Stimulated activated CD4-positive, alpha-beta T cell treated with anti-CD3 and anti-CD28 coated beads, Interleukin-4, amount 100 ng/mL, for 48 hours (primary cell): ENCODE results near the gene ZNF516.

ENCODE experiments used
- DNase-seq, 2 donors: peaks; one replicate each; pipeline ENCODE4 v3.0.0-alpha.2; 2020; ENCODE audit warnings: low read depth in 2 of 2

The ZNF516 gene

GRCh38 chr18:76468345-76469304 lies 26.4 kb downstream of the ZNF516 start:
- no peak for DNase-seq

DNA sequence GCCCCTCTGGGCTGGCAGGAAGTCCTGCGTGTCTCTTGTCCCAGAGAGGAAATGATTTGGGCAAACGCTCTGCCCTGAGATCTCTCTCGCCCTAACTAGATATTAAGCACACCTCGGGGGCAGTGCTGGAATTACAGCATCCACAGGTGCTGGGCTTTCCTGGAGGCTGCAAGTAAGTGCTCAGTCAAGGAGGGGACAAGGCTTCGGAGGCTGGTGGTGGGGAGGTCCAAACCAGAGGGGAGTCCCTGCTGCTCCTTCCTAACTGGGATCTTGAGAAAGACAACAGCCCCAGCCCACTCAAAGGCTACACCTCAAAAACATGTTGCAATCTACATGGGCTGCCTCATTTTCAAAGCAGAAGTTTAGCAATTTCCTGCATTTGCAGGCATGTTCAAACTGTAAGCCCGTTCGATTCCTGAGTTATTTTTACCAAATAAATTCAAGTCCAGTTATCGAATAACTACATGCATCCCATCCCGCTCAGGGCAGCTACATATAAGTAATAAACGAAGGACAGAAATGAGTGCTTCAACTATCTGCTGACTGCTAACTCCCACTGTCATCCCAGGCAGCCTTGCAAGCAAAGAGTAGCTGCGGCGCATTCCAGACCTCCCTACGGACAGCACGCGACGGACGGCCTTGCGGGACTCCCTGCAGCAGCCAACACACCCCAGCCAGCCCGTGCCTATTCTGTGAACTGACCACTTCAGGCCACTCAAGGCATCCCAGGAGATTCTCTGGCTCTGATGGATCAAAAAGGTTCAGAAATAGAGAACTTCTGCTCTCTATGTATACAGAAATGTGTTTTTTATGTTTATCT lies 27.5 kb downstream of the ZNF516 start:
- DNase-seq: no peak

DNA sequence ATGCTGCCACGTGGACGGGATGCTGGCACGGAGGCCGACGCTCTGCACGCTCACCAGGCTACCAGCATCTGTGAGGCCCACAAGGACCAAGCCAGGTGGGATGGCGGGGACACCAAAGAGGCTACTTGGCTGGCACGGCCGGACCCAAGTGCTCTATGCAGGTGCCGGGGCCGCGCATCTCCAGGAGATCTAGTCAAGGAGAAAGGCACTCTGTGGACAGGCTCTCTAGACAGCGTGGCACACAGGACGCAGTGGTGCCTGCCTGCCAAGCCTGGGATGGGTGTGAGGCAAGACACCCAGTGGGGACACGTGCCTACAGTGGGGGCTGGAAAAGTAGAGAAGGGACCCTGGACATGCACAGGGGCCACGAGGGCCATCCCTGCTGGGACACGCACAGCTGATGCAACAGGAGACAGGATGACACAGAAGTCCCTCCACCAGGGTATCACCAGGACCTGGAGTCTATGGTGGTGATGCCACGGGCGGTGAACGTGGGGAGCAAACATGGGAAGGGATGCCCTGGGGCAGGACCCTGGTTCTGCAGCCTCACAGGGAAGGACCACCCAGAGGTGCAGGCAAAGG lies 28.5 kb downstream of the ZNF516 start:
- DNase-seq: no peak

- no peak for DNase-seq
Observed at GRCh38 chr18:76465630-76466409, 29.2 kb downstream of the ZNF516 start.

DNA sequence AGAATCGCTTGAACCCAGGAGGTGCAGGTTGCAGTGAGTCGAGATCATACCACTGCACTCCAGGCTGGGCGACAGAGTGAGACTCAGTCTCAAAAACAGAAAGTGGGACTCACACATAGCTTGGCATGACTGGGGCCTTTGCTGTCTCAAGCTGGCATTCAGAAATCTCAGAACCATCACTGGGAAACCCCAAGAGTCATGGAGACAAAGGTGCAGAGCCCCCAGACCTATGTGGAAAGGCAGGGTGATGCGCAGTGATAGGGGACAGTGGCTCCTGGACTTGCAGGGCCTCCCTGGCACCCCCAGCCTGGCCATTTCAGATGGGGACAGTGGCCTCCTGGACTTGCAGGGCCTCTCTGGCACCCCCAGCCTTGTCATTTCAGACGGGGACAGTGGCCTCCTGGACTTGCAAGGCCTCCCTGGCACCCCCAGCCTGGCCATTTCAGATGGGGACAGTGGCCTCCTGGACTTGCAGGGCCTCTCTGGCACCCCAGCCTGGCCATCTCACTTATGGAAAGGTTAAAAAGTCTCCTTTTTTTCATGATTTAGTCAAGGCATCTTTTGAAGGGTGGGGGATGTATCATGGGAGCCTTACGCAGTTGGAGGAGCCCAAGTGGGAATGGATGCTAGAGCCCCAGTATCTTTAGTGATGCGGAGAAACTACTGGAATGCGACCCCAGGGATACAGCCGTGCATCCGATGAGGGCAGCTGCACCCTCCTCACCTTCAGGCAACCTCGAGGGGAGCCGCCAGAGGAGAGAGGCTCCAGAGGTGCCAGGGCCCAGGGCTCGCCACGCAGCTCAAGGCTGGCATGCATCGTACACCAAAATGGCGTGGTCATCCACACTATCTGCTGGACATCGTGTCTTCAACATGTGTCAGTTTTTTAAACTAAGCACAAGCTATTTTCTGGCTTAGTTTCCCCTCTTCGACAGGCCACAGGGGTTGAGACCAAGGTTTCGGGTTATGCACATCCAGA lies 30.5 kb downstream of the ZNF516 start:
- DNase-seq: no peak

DNA sequence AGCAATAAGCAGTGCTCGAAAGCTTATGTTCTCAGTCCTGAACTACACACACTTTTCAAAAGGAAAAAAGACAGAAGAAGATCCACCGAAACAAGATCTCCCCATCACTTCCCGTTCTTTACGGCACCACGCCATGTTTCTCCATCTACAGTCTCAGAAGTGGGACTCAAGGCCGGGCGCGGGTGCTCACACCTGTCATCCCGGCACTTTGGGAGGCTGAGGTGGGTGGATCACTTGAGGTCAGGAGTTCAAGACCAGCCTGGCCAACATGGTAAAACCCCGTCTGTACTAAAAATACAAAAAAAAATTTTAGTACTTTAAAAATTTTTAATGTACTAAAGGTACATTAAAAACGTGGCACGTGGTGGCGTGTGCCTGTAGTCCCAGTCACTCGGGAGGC lies 31.2 kb downstream of the ZNF516 start:
- DNase-seq: no peak

DNA sequence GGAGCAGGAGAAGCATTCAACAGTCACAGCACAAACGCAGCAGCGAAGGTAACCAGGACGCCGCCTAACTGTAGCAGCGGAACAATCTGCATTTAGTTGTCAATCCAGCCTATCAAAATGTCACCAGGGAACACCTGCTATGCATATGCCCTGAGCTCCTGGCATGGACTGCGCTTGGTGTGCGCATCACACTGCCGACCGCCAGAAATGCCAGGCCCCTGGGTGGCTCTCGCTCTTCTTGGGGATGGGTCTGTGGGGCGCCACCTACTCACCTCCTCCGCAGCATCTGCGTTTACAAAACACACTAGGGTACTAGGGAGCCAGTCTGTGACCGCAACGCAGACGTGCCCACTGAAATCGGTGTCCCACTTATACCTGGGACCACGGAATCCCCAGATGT lies 31.7 kb downstream of the ZNF516 start:
- DNase-seq: no peak

DNA sequence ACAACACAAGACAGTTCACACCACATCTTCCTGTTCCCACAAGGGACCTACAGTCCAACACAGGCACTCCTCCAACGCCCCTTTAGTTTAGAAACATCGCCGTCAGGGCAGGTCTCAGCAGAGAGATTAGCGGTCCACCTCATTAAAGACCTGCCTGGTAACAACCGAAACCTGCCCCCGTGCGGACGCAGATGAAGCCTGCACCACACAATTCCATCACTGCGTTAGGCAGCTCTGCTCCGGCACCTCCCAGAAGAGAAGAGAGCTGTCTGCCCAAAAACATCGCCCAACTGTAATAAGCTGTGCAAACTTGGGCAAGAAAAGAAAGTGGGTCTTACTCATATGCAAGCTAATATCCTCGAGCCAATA lies 32.7 kb downstream of the ZNF516 start:
- DNase-seq: no peak

DNA sequence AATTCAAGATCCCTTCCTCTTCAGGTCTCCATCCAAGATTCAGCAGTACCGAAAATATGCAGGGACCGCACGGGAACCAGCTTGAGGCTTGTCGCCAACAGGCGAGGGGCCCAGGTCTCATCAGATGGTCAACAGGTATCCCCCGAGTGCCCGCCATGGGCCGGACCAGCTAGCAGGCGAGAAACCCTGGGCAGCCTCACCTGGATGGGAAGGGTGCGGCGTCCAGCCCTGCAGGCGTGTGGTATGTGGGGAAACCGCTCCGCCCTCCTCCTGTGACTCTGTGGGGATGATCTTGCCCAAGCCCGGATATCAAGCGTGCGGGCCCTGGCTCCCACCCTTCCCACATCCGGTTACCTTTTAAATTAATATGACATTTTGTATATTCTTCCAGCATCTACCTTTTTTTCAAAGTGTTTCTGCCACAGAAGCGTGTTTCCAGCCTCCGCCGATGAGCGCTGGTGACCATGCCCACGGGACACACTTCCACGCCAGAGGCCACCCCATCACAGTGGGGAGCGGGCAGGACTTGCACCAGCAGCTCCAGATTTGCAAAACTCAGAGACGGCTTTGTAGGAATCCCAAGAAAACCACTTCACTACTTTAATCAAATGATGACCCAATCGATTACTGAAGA lies 33.2 kb downstream of the ZNF516 start:
- no peak for DNase-seq

- DNase-seq: no peak
Observed at GRCh38 chr18:76461148-76461547, 33.9 kb downstream of the ZNF516 start.

DNA sequence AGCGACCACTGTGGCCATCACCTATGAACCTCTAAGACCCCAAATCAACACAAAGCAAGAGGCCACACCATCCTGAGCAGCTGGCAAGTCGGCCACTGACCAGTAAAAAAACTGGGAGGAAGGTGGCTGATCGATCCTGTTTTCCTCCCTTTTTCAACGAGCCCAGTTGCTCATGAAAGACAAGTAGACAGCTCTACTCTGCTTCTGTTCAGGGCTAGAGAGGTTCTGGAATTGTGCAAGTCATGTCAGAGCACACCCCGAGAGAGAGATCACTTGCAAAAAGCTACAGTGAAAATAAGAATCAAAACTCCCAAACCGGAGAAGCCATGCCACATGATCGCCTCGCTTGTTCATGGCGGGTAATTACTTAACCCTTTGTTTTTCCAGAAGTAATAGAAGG lies 34.6 kb downstream of the ZNF516 start:
- no peak for DNase-seq

- no peak for DNase-seq
Observed at GRCh38 chr18:76459687-76460350, 35.2 kb downstream of the ZNF516 start.

GRCh38 chr18:76459312-76459686 lies 35.7 kb downstream of the ZNF516 start:
- DNase-seq: no peak

DNA sequence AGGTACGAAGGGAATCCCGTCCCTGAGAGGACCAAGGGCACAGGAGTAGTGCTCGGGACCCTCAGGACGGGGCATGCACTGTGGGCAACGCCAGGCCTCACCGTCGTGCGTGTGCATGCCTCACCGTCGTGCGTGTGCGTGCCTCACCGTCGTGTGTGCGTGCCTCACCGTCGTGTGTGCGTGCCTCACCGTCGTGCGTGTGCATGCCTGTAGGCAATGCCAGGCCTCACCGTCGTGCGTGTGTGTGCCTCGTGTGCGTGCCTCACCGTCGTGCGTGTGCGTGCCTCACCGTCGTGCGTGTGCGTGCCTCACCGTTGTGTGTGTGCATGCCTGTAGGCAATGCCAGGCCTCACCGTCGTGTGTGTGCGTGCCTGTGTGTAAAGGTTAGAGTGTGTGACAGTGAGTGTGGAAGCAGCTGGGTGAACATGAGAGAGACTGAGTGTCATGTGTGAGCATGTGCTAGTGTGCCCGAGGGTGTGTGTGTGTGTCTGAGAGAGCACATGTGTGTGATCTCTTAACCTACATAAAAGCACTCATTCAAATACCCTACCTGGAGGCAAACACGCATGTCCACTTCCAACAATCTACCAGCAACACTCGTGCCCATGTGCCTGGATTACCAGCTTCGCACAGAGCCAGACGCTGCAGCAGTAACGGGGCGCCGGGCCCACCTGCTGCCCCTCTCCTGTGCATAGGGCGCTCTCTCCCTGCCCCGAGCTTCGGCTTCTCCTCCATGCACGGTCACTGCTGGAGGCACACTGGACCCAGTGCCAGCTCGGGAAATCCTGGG lies 36.3 kb downstream of the ZNF516 start:
- no peak for DNase-seq

DNA sequence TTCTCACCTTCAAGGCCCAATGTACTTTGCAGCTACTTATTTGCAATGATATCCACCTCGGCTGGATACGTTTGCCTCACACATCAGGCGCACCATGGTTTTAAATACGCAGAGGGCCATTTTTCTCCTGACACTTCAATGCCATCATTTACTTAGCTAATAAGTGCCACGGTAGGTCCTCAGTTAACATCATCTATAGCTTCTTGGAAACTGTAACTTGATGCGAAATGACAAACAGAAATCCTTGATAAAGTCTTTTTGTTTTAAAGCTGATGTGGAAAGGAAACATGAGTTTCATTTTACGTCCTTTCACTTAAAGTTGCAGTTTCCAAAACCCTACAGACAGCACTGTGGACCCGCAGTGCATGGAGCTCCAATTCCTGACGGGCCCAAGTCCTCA lies 37.1 kb downstream of the ZNF516 start:
- DNase-seq: no peak

DNA sequence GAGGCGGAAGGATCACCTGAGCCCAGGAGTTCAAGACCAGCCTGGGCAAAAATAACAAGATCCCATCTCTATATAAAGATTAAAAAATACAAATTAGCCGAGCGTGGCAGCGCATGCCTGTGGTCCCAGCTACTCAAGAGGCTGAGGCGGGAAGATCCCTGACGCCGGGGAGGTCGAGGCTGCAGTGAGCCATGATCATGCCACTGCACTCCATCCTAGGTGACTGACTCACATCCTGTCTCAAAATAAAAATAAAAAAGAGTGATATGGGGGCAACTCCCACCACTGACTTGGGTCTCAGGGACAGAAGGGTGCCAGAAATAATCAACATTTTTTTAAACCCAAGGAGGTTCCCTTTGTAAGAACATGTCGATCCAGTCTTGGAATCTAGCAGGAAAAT lies 37.6 kb downstream of the ZNF516 start:
- no peak for DNase-seq

GRCh38 chr18:76456823-76457222 lies 38.2 kb downstream of the ZNF516 start:
- DNase-seq: no peak

- no peak for DNase-seq
Observed at GRCh38 chr18:76456018-76456750, 38.9 kb downstream of the ZNF516 start.
